A673 (cell line): Measurements from ENCODE around the gene PLD1. TPM values are rescaled to one million over a fixed set of nuclear protein-coding genes. Genes with fewer than 3 reads are reported as not detected.

Source experiments
- BruUV-seq: library from RNA; stranded (reverse); fragments of 400-500 nt; replicated peaks from 2 replicates; lab custom pipeline; 2021; lab: Mats Ljungman, UMichigan
- CTCF ChIA-PET: fragments of 300-600 bp; sonication (Branson Sonifier 250); formaldehyde crosslinking; loops from one replicate; lab custom pipeline; 2022; ENCODE audit warnings: antibody characterized with exemption; lab: Charles Lee
- POLR2A ChIA-PET: fragments of 300-600 bp; sonication (Branson Sonifier 250); formaldehyde crosslinking; loops from one replicate; lab custom pipeline; 2022; ENCODE audit warnings: antibody characterized with exemption; ENCODE audit not compliant: low non-redundant PET; lab: Charles Lee
- DNase-seq: peaks from one replicate; pipeline ENCODE4 v3.0.0-alpha.2; 2015; ENCODE audit warnings: low spot score
- H3K27ac ChIP-seq: fragments of 200-600 bp; sonication (generic); 2 replicates; pipeline ENCODE4 v1.5.1; 2016; ENCODE audit warnings: mixed run types, low read depth, mild to moderate bottlenecking, mixed read lengths, antibody characterized with exemption, low read length; ENCODE audit not compliant: poor library complexity, severe bottlenecking
- H3K27me3 ChIP-seq: fragments of 200-600 bp; sonication (generic); replicated peaks from 2 replicates; pipeline ENCODE4 v1.6.1; 2017; ENCODE audit warnings: mixed run types, low read depth, mild to moderate bottlenecking, mixed read lengths, antibody characterized with exemption, low read length; ENCODE audit not compliant: insufficient read depth, poor library complexity
- H3K36me3 ChIP-seq: fragments of 200-600 bp; sonication (generic); 2 replicates; pipeline ENCODE4 v1.6.1; 2016; ENCODE audit warnings: mixed run types, mild to moderate bottlenecking, mixed read lengths, antibody characterized with exemption, low read length; ENCODE audit not compliant: insufficient read depth, poor library complexity, severe bottlenecking
- H3K4me1 ChIP-seq: fragments of 200-600 bp; sonication (generic); 2 replicates; pipeline ENCODE4 v1.6.1; 2017; ENCODE audit warnings: mixed run types, mild to moderate bottlenecking, mixed read lengths, antibody characterized with exemption, low read length; ENCODE audit not compliant: insufficient read depth, poor library complexity, severe bottlenecking
- H3K4me3 ChIP-seq: fragments of 200-600 bp; sonication (generic); 2 replicates; pipeline ENCODE4 v1.5.1; 2016; ENCODE audit warnings: low read depth, mixed run types, mild to moderate bottlenecking, mixed read lengths, low read length; ENCODE audit not compliant: poor library complexity, severe bottlenecking
- H3K9me3 ChIP-seq: fragments of 200-600 bp; sonication (generic); 2 replicates; pipeline ENCODE4 v1.6.1; 2016; ENCODE audit warnings: mixed run types, low read depth, mild to moderate bottlenecking, mixed read lengths, antibody characterized with exemption, low read length; ENCODE audit not compliant: poor library complexity, severe bottlenecking
- EZH2 ChIP-seq: fragments of 200-600 bp; sonication (generic); IDR thresholded peaks from 2 replicates; pipeline ENCODE4 v1.6.1; 2017; ENCODE audit warnings: borderline replicate concordance, low read depth, mild to moderate bottlenecking, mixed read lengths, antibody characterized with exemption, low read length; ENCODE audit not compliant: poor library complexity, severe bottlenecking
- intact Hi-C: fragments of 100-400 bp; cut with micrococcal nuclease; formaldehyde crosslinking; loops from one replicate; pipeline ENCODE4 v1.10.0; 2022; ENCODE audit not compliant: unreplicated experiment
- total RNA-seq: library from RNA; stranded (reverse); gene quantifications from 2 replicates; pipeline ENCODE4 v1.2.3, GENCODE V29; 2021
- TF ChIP-seq, protein P1 (sequence below): fragments of 300-800, 200-600 bp; sonication (generic); conservative IDR thresholded peaks from 2 replicates; pipeline ENCODE4 v1.5.1; 2017; ENCODE audit warnings: low read depth, mild to moderate bottlenecking, antibody characterized with exemption, low read length, moderate library complexity, mixed read lengths

PLD1 gene
- total RNA-seq, 1 experiment from 2014 or later, result 3.2 TPM

- POLR2A ChIA-PET, result interaction anchor here (0.6 kb wide), 1 partner anchor 11 kb away, joined by 6 read pairs; no protein-coding TSS in a partner anchor
Observed at GRCh38 chr3:171663805-171664204, 146.5 kb downstream of the PLD1 start.

GRCh38 chr3:171661484-171661883 lies 148.8 kb downstream of the PLD1 start:
- Histone ChIP-seq H3K36me3 (no peaks in the 10 kb centered on the region), H3K9me3 (no peaks in the 10 kb centered on the region), H3K4me1 (no peaks in the 10 kb centered on the region), H3K27ac (no peak overlapping the region), H3K4me3 (no peak overlapping the region), H3K27me3 (no peaks in the 10 kb centered on the region)
- ChIA-PET CTCF (no interaction called here), POLR2A (no interaction called here)
- no peak for DNase-seq
- no TSS peak for BruUV-seq
- TF ChIP-seq EZH2, result no peak
- TF ChIP-seq, protein P1, sequence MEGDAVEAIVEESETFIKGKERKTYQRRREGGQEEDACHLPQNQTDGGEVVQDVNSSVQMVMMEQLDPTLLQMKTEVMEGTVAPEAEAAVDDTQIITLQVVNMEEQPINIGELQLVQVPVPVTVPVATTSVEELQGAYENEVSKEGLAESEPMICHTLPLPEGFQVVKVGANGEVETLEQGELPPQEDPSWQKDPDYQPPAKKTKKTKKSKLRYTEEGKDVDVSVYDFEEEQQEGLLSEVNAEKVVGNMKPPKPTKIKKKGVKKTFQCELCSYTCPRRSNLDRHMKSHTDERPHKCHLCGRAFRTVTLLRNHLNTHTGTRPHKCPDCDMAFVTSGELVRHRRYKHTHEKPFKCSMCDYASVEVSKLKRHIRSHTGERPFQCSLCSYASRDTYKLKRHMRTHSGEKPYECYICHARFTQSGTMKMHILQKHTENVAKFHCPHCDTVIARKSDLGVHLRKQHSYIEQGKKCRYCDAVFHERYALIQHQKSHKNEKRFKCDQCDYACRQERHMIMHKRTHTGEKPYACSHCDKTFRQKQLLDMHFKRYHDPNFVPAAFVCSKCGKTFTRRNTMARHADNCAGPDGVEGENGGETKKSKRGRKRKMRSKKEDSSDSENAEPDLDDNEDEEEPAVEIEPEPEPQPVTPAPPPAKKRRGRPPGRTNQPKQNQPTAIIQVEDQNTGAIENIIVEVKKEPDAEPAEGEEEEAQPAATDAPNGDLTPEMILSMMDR, result no peak
- intact Hi-C loops, result no loop called here

More at GRCh38 chr3:171663805-171664204, 146.5 kb downstream of the PLD1 start:
- no peak for DNase-seq
- intact Hi-C loops, result no loop called here
- no peaks in the 10 kb centered on the region for H3K27me3 ChIP-seq
- H3K27ac ChIP-seq, result no peak overlapping the region
- no peak for TF ChIP-seq EZH2
- TF ChIP-seq, protein P1, result no peak
- H3K4me1 ChIP-seq, result no peaks in the 10 kb centered on the region
- no peaks in the 10 kb centered on the region for H3K9me3 ChIP-seq
- H3K36me3 ChIP-seq, result no peaks in the 10 kb centered on the region
- BruUV-seq, result no TSS peak
- CTCF ChIA-PET, result no interaction called here
- H3K4me3 ChIP-seq, result no peak overlapping the region

DNA sequence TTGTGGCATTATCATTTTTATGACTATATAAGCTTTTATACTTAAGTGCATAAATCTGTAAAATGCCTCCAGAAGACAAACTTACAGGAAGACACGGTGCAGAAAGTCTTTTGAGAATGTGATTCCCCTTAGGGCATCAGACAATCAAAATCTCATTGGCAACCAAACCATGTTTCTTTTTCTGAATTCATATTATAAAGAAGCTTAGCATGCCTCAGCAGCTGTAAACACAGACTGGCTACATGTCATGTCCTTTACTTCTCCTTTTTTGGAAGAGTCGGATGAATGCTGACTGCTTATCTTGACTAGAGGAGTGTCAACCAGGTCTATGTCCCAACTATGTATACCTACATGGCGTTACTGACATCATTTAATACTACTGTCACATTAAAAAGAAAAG lies 150.1 kb downstream of the PLD1 start:
- no peaks in the 10 kb centered on the region for H3K36me3 ChIP-seq
- no peak overlapping the region for H3K4me3 ChIP-seq
- POLR2A ChIA-PET, result no interaction called here
- no TSS peak for BruUV-seq
- no peak for DNase-seq
- H3K9me3 ChIP-seq, result no peaks in the 10 kb centered on the region
- TF ChIP-seq, protein P1, result no peak
- no peaks in the 10 kb centered on the region for H3K4me1 ChIP-seq
- CTCF ChIA-PET, result no interaction called here
- intact Hi-C loops, result no loop called here
- no peaks in the 10 kb centered on the region for H3K27me3 ChIP-seq
- no peak overlapping the region for H3K27ac ChIP-seq
